Neutrophil (primary cell): Measurements from ENCODE around the gene CDC6.

Experiments used
- H3K27ac ChIP-seq: fragments of 200-600 bp; sonication (generic); 2 replicates; pipeline ENCODE4 v1.5.1; 2016; ENCODE audit warnings: mild to moderate bottlenecking, moderate library complexity
- H3K27me3 ChIP-seq: fragments of 200-600 bp; sonication (generic); 2 replicates; pipeline ENCODE4 v1.6.0; 2016; ENCODE audit warnings: mild to moderate bottlenecking
- H3K36me3 ChIP-seq: fragments of 200-600 bp; sonication (generic); 2 replicates; pipeline ENCODE4 v1.5.1; 2017
- H3K4me1 ChIP-seq, 2 experiments: fragments of 200-600 bp in 1 of 2; sonication (generic) in 1 of 2; 1 replicate in 1 of 2; 2 replicates in 1 of 2; pipeline versions ENCODE4 v1.5.1 to v1.6.1; 2013 to 2016; ENCODE audit warnings: low read depth in 1 of 2, low read length in 1 of 2, mild to moderate bottlenecking in 1 of 2, moderate library complexity in 1 of 2; ENCODE audit not compliant: control insufficient read depth in 1 of 2, insufficient read depth in 1 of 2
- H3K4me3 ChIP-seq, 2 experiments: fragments of 200-600 bp in 1 of 2; sonication (generic) in 1 of 2; 1 replicate in 1 of 2; 2 replicates in 1 of 2; pipeline ENCODE4 v1.5.1; 2013 to 2016; ENCODE audit warnings: low read depth in 1 of 2, low read length in 1 of 2, mild to moderate bottlenecking in 1 of 2, moderate library complexity in 1 of 2
- H3K9me3 ChIP-seq: fragments of 200-600 bp; sonication (generic); 2 replicates; pipeline ENCODE4 v1.5.1; 2016
- CTCF ChIP-seq: fragments of 200-600 bp; sonication (generic); IDR thresholded peaks from 2 replicates; pipeline ENCODE4 v1.5.1; 2016; ENCODE audit warnings: antibody characterized with exemption

The CDC6 gene

GRCh38 chr17:40352779-40353394 is 65.2 kb downstream of the CDC6 start:
- no peak for TF ChIP-seq CTCF
- H3K27me3 ChIP-seq, result no peaks in the 10 kb centered on the region
- H3K4me1 ChIP-seq, result peaks cover 39 to 57% of the 10 kb centered on the region in 2 experiments
- H3K4me3 ChIP-seq, result no peak overlapping the region
- peak overlapping the region; percentile 64 for H3K27ac ChIP-seq
- no peaks in the 10 kb centered on the region for H3K9me3 ChIP-seq
- H3K36me3 ChIP-seq, result peaks cover 98% of the 10 kb centered on the region
